Panc1 (cell line): Measurements from ENCODE around the gene LAMB1.

Experiments
- POLR2AphosphoS5 ChIP-seq: IDR thresholded peaks from 2 replicates; pipeline ENCODE4 v1.6.1; 2012; ENCODE audit warnings: mild to moderate bottlenecking, low read depth, low read length, moderate library complexity
- TCF7L2 ChIP-seq: IDR thresholded peaks from 2 replicates; pipeline ENCODE4 v1.6.1; 2011; ENCODE audit warnings: mild to moderate bottlenecking, low read depth, low read length, inconsistent platforms
- TF ChIP-seq, protein P1 (sequence below): fragments of 450-650 bp; IDR thresholded peaks from 2 replicates; pipeline ENCODE4 v1.5.1; 2017; ENCODE audit warnings: mild to moderate bottlenecking
- TF ChIP-seq, protein P2 (sequence below), 2 experiments: IDR thresholded peaks; 2 replicates each; pipeline ENCODE4 v1.6.1; 2011 to 2012; ENCODE audit warnings: low read depth in 2 of 2, control low read depth in 1 of 2, low read length in 1 of 2, mild to moderate bottlenecking in 1 of 2, moderate library complexity in 1 of 2; ENCODE audit not compliant: insufficient read depth in 1 of 2

DNA sequence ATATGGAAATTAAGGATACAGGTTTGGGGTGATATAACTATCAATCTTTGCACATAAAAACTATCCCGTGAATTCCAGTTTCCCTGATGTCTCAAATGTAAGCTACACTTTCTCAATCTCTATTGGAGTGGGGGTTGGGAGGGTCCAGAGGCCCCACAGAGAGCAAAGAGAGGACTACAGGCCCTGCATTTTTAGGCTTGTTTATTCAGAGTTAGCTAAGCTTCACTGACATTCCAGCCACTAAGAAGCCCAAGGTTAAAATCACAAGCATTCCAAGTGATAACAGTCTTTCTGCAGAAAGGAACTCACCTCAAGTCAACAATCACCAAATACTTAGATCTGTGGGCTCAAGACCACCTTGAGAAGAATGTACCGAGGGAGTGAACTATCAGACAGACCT lies 31.6 kb upstream of the LAMB1 start:
- TF ChIP-seq, protein P1, sequence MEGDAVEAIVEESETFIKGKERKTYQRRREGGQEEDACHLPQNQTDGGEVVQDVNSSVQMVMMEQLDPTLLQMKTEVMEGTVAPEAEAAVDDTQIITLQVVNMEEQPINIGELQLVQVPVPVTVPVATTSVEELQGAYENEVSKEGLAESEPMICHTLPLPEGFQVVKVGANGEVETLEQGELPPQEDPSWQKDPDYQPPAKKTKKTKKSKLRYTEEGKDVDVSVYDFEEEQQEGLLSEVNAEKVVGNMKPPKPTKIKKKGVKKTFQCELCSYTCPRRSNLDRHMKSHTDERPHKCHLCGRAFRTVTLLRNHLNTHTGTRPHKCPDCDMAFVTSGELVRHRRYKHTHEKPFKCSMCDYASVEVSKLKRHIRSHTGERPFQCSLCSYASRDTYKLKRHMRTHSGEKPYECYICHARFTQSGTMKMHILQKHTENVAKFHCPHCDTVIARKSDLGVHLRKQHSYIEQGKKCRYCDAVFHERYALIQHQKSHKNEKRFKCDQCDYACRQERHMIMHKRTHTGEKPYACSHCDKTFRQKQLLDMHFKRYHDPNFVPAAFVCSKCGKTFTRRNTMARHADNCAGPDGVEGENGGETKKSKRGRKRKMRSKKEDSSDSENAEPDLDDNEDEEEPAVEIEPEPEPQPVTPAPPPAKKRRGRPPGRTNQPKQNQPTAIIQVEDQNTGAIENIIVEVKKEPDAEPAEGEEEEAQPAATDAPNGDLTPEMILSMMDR: no peak
- no peak for TF ChIP-seq POLR2AphosphoS5
- TF ChIP-seq, protein P2, sequence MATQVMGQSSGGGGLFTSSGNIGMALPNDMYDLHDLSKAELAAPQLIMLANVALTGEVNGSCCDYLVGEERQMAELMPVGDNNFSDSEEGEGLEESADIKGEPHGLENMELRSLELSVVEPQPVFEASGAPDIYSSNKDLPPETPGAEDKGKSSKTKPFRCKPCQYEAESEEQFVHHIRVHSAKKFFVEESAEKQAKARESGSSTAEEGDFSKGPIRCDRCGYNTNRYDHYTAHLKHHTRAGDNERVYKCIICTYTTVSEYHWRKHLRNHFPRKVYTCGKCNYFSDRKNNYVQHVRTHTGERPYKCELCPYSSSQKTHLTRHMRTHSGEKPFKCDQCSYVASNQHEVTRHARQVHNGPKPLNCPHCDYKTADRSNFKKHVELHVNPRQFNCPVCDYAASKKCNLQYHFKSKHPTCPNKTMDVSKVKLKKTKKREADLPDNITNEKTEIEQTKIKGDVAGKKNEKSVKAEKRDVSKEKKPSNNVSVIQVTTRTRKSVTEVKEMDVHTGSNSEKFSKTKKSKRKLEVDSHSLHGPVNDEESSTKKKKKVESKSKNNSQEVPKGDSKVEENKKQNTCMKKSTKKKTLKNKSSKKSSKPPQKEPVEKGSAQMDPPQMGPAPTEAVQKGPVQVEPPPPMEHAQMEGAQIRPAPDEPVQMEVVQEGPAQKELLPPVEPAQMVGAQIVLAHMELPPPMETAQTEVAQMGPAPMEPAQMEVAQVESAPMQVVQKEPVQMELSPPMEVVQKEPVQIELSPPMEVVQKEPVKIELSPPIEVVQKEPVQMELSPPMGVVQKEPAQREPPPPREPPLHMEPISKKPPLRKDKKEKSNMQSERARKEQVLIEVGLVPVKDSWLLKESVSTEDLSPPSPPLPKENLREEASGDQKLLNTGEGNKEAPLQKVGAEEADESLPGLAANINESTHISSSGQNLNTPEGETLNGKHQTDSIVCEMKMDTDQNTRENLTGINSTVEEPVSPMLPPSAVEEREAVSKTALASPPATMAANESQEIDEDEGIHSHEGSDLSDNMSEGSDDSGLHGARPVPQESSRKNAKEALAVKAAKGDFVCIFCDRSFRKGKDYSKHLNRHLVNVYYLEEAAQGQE (IDR thresholded peaks at IDR 0.05; ENCODE audit: insufficient read depth in 1 of 2, low read depth in 2 of 2, low read length in 1 of 2): no peak
- no peak for TF ChIP-seq TCF7L2
